ENCODE data around the gene BCAR3.

DNA sequence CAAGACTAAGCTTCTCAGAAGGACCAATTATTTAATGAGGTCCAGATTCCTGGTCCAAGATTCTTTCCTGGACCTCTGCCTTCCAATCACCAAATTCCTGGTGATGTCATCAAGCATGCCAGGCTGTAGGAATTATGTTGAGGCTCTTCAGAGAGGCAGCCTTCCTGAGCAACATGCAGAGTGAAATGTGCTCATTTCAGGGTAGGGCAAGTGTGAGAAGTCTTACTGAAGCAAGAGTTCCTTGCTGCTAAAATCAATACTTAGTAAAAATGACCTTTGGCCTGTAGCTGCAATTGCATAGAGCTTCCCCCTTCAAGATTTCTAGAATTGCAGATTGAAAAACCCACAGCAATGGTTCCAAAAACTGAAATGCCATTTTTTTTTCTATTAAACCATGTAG is 31.7 kb upstream of the BCAR3 start:
- TF ChIP-seq, protein P1, sequence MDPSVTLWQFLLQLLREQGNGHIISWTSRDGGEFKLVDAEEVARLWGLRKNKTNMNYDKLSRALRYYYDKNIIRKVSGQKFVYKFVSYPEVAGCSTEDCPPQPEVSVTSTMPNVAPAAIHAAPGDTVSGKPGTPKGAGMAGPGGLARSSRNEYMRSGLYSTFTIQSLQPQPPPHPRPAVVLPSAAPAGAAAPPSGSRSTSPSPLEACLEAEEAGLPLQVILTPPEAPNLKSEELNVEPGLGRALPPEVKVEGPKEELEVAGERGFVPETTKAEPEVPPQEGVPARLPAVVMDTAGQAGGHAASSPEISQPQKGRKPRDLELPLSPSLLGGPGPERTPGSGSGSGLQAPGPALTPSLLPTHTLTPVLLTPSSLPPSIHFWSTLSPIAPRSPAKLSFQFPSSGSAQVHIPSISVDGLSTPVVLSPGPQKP (IDR thresholded peaks at IDR 0.05; ENCODE audit: low read depth, low read length) = no peak
- TF ChIP-seq, protein P2, sequence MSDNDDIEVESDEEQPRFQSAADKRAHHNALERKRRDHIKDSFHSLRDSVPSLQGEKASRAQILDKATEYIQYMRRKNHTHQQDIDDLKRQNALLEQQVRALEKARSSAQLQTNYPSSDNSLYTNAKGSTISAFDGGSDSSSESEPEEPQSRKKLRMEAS (IDR thresholded peaks at IDR 0.05) = no peak
- TF ChIP-seq CBX8 (IDR thresholded peaks at IDR 0.05) (no peak), JUN (IDR thresholded peaks at IDR 0.05) (no peak), RAD21 (conservative IDR thresholded peaks at IDR 0.05 in 1 of 2, IDR thresholded peaks at IDR 0.05 in 1 of 2) (no peak), POLR2A (IDR thresholded peaks at IDR 0.05; ENCODE audit: low read length) (no peak)
- TF ChIP-seq, protein P3, sequence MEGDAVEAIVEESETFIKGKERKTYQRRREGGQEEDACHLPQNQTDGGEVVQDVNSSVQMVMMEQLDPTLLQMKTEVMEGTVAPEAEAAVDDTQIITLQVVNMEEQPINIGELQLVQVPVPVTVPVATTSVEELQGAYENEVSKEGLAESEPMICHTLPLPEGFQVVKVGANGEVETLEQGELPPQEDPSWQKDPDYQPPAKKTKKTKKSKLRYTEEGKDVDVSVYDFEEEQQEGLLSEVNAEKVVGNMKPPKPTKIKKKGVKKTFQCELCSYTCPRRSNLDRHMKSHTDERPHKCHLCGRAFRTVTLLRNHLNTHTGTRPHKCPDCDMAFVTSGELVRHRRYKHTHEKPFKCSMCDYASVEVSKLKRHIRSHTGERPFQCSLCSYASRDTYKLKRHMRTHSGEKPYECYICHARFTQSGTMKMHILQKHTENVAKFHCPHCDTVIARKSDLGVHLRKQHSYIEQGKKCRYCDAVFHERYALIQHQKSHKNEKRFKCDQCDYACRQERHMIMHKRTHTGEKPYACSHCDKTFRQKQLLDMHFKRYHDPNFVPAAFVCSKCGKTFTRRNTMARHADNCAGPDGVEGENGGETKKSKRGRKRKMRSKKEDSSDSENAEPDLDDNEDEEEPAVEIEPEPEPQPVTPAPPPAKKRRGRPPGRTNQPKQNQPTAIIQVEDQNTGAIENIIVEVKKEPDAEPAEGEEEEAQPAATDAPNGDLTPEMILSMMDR (IDR thresholded peaks at IDR 0.05) = no peak

Measured in A549 (cell line).